ENCODE results near the gene PHKB.
"Not testable (repeated sequence)": the region's sequence is repeated elsewhere in the genome, so short reads cannot be mapped to it uniquely, and the experiment has no call there.

The PHKB gene

DNA sequence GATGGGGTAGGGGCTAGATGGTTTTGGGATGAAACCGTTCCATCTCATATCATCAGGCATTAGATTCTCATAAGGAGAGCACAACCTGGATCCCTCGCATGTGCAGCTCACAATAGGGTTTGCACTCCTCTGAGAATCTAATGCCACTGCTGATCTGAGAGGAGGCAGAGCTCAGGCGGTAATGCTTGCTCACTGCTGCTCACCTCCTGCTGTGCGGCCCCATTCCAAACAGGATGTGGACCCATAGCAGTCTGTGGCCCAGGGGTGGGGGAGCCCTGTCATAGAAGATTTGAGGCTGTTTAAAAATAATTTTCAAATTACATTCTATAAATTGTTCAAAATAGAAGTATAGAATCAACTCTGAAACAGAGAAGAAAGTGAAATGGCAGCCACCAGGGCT is 50.8 kb downstream of the PHKB start:
- no peak for DNase-seq

DNA sequence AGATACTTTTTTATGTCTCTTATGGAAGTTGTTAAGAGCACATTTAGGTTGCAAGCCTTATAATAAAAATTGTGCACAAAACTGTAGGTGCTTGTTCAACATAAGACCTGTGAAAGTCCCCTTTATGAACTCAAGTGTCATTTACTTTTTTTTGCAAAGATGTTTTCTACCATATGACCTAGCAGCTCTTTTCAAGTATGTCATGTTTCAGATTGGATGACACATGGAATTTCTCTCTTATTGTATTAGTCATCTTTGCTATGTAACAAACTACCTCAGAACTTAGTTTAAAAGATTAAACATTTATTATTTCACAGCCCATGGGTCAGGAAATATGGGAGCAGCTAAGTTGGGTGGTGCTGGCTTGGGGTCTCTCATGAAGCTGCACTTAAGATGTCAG is 57.9 kb downstream of the PHKB start:
- no peak for DNase-seq

- no peak for DNase-seq
These were observed 58.4 kb downstream of the PHKB start for GRCh38 chr16:47519546-47519945.

DNA sequence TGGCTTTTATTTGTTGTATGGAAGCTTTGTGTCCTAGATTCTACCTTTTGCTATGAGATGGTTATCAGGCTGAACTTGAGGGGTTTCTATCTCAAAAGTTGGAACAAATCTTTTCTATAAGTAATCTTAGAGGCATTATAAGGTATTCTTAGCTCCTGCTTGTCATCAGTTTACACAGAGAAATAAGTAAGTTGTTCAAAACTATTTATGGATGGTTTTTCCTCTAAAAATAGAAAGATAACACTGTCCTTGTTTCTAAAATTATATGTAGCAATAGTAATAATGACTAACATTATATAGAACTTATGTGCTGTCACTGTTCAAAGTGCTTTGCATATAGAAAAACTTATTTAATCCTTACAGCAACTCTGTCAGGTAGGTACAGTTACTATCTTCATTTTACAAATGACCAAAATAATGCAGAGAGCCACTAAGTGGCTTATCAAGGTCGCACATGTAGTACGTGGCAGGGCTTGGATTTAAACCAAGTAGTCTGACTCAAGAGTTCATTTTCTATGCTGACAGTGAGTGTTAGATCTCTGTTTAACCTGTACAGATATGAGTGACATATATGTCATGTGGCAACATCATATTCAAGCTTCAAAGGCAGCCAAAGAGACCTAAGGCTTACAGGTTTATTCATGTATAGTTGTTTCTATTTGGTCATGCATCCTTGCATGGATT is 59.0 kb downstream of the PHKB start:
- DNase-seq = no peak

DNA sequence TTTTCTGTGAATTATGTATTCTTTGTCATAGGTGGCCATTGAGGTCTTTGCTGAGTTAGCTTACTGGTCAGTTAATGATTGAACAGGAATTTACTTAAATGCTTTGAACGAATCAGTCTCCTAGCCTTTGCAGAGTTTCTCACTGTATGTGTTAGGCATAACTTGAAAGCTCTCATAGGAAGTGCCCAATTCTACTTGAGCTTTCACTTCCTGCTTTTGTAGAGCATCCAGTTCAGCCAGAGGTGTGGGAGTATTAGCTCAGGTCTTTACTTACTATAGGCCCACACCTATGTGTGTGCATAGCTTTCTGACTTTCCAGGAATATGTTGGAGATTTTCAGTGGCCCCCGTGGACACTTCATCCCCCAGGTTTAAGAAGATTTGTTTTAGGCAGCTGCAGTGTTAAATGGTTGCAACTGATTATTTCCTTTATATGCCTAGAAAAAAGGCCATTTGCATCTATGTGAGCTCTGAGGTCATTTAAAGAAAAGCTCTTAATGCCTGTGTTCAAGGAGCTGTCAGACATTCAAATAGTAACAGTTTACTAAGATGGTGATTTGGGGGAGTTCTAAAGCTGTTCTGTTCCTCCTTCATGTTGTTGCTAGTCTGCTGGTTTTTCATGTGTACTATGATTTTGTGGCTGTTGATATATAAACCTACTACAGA is 62.3 kb downstream of the PHKB start:
- DNase-seq = no peak

DNA sequence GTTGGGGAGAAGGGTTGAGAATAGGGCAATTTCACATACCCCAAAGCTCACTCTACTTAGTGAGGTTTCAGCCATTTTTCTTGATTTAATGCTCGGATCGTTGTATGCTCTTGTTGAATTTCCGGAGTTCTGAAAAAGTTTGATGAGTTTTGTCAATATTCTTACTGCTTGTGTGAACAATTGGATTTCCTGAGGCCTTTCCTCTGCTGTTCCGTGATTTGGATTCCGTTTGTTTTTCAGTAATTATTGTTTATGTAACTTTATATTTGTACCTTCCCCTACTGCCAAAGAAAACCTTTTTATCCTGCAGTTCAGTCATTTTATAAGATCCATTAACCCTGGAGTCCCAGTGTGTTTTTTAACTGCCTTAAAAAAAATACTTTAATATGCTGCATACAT is 62.9 kb downstream of the PHKB start:
- DNase-seq = no peak

DNA sequence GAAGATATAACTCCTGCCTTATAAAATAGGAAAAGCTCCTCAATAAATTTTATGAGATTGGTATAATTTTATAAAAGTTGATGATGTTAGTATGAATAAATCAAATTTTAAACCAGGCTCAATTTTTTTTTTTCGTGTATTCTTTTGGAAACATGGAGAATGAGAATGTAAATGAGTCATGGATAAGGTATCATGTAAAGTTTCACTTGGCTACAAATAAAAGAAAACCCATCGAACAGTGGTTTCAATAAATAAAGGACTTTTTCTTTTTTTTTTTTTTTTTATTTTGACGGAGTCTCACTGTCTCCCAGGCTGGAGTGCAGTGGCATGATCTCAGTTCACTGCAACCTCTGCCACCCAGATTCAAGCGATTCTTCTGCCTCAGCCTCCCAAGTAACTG is 67.3 kb downstream of the PHKB start:
- DNase-seq = no peak

- DNase-seq = no peak
These were observed 72.7 kb downstream of the PHKB start for GRCh38 chr16:47533744-47534292.

- DNase-seq = no peak
These were observed 77.3 kb downstream of the PHKB start for GRCh38 chr16:47538472-47538871.

DNA sequence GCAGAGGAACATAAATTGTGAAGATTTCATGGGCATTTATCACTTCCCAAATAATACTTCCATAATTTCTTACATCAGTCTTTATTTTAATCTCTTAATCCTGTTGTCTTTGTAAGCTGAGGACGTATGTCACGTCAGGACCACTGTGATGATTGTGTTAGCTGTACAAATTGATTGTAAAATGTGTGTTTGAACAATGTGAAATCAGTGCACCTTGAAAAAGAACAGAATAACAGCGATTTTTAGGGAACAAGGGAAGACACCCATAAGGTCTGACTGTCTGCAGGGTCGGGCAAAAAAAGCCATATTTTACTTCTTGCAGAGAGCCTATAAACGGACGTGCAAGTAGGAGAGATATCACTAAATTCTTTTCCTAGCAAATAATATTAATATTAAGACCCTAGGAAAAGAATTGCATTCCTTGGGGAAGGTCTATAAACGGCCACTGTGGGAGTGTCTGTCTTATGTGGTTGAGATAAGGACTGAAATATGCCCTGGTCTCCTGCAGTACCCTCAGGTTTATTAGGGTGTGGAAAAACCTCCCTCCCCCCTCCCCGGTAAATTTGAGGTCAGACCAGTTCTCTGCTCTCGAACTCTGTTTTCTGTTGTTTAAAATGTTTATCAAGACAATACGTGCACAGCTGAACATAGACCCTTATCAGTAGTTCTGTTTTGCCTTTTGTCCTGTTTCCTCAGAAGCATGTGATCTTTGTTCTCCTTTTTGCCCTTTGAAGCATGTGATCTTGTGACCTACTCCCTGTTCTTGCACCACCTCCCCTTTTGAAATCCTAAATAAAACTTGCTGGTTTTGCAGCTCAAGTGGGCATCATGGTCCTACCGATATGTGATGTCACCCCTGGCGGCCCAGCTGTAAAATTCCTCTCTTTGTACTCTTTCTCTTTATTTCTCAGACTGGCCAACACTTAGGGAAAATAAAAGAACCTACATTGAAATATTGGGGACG is 78.9 kb downstream of the PHKB start:
- not testable (repeated sequence) for DNase-seq

DNA sequence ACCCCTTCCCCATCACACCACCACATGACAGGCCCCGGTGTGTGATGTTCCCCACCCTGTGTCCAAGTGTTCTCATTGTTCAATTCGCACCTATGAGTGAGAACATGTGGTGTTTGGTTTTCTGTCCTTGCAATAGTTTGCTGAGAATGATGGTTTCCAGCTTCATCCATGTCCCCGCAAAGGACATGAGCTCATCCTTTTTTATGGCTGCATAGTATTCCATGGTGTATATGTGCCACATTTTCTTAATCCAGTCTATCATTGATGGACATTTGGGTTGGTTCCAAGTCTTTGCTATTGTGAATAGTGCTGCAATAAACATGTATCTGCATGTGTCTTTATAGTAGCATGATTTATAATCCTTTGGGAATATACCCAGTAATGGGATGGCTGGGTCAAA is 80.0 kb downstream of the PHKB start:
- DNase-seq = not testable (repeated sequence)

DNA sequence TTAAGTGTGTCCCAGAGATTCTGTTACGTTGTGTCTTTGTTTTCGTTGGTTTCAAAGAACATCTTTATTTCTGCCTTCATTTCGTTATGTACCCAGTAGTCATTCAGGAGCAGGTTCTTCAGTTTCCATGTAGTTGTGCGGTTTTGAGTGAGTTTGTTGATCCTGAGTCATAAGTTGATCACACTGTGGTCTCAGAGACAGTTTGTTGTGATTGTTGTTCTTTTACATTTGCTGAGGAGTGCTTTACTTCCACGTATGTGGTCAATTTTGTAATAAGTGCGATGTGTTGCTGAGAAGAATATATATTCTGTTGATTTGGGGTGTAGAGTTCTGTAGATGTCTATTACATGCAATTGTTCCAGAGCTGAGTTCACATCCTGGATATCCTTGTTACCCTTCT is 83.1 kb downstream of the PHKB start:
- not testable (repeated sequence) for DNase-seq

DNA sequence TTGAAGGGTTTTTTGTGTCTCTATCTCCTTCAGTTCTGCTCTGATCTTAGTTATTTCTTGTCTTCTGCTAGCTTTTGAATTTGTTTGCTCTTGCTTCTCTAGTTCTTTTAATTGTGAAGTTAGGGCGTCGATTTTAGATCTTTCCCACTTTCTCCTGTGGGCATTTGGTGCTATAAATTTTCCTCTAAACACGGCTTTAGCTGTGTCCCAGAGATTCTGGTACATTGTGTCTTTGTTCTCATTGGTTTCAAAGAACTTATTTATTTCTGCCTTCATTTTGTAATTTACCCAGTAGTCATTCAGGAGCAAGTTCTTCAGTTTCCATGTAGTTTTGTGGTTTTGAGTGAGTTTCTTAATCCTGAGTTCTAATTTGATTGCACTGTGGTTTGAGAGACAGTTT is 90.1 kb downstream of the PHKB start:
- DNase-seq = not testable (repeated sequence)

- DNase-seq = not testable (repeated sequence)
These were observed 90.6 kb downstream of the PHKB start for GRCh38 chr16:47551767-47552166.

DNA sequence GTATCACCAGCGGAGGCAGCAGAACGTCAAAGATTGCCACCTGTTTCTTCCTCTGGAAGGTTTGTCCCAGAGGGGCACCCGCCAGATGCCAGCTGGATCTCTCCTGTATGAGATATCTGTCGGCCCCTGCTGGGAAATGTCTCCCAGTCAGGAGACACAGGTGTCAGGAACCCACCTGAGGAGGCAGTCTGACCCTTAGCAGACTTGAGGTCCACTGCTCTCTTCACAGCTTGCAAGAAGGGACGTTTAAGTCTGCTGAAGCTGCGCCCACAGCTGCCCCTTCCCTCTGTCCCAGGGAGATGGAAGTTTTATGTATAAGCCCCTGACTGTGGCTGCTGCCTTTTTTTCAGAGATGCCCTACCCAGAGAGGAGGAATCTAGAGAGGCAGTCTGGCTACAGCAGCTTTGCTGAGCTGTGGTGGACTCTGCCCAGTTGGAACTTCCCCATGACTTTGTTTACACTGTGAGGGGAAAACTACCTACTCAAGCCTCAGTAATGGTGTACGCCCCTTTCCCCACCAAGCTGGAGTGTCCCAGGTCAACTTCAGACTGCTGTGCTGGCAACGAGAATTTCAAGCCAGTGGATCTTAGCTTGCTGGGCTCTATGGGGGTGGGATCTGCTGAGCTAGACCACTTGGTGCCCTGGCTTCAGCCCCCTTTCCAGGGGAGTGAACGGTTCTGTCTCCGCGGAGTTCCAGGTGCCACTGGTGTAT is 92.9 kb downstream of the PHKB start:
- DNase-seq = no peak

DNA sequence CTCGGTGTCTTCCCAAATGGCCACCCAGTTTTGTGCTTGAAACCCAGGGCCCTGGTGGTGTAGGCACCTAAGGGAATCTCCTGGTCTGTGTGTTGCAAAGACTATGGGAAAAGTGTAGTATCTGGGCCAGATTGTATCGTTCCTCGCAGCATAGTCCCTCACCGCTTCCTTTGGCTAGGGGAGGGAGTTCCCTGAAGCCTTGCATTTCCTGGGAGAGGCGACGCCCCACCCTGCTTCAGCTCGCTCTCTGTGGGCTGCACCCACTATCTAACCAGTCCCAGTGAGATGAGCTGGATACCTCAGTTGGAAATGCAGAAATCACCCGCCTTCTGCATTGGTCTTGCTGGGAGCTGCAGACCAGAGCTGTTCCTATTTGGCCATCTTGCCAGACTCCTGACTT is 93.5 kb downstream of the PHKB start:
- not testable (repeated sequence) for DNase-seq

DNA sequence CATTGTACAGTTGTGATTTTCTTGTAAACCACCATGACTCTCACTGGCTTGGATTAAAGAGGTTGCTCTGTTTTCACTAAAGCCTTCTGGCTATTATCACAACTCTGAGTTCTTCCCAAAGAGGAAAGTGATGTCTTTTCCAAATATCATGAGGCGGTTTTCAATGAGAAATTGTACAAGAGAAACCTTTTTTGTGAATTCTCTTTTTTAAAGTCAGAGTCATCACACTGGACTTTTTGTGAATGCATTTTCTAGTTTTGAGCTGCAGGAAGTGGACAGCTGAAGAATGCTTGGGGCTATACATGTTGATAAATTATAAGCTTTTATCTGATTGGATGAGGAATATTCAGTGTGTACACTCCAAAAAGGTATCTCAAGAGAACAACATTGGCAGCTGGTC is 100.2 kb downstream of the PHKB start:
- DNase-seq = no peak

- DNase-seq = no peak
These were observed 101.2 kb downstream of the PHKB start for GRCh38 chr16:47562366-47562765.

DNA sequence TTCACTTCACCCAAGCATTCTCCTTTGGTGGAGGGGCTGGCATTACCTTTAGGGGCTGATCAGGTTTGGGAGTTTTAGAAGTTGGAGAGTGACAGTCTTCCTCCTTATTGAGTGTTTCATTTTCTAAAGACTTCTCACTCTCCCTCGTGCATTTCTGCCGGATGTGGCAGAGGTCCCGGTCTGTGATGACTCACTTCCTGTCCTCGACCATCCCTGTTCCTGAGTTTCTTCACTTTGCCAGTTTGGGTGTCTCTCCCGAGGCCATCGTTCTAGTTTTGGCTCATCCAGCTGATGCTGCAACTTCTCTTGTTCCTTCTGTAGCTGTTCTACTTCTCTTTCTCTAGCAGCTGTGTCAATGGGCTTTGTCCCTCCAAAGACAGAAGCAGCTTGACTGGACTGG is 104.3 kb downstream of the PHKB start:
- peak; percentile 27 for DNase-seq

GRCh38 chr16:47567321-47567720 is 106.2 kb downstream of the PHKB start:
- no peak for DNase-seq

DNA sequence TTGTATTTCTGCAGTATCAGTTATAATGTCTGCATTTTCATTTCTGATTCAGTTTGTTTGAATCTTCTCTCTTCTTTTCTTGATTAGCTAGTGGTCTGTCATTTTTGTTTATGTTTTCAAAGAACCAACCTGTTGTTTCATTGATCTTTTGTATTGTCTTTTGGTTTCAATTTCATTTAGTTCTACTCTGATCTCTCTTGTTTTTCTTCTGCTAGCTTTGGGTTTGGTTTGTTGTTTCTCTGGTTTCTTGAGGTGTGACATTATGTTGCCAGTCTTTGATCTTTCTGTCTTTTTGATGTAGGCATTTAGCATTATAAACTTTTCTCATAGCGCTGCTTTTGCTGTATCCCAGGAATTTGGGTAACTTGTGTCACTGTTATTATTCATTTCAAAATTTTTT is 107.2 kb downstream of the PHKB start:
- DNase-seq = no peak

- DNase-seq = no peak
These were observed 109.9 kb downstream of the PHKB start for GRCh38 chr16:47571049-47571448.

GRCh38 chr16:47571711-47572110 is 110.6 kb downstream of the PHKB start:
- no peak for DNase-seq
